AG09309 (cell line): ENCODE measurements around the gene SNX7.
A peak's percentile ranks its signal among the peaks of the same experiment; 100 is the strongest.

Source experiments
- DNase-seq: peaks from one replicate; pipeline ENCODE4 v3.0.0-alpha.2; 2010; ENCODE audit warnings: low read depth
- H3K4me3 ChIP-seq: 2 replicates; pipeline ENCODE4 v1.5.1; 2011; ENCODE audit warnings: mild to moderate bottlenecking, low read depth, low read length, moderate library complexity; ENCODE audit not compliant: control insufficient read depth
- CTCF ChIP-seq: IDR thresholded peaks from 2 replicates; pipeline ENCODE4 v1.5.1; 2011; ENCODE audit warnings: mild to moderate bottlenecking, low read depth, low read length, inconsistent platforms; ENCODE audit not compliant: insufficient read depth, control insufficient read depth; ENCODE audit errors: missing control alignments

Gene SNX7

GRCh38 chr1:98769162-98769561 is 107.6 kb downstream of the SNX7 start:
- no peak for TF ChIP-seq CTCF
- H3K4me3 ChIP-seq, result no peak overlapping the region
- no peak for DNase-seq

GRCh38 chr1:98781906-98782305 is 120.4 kb downstream of the SNX7 start:
- DNase-seq, result no peak
- H3K4me3 ChIP-seq, result no peak overlapping the region
- TF ChIP-seq CTCF, result no peak

- no peak overlapping the region for H3K4me3 ChIP-seq
- TF ChIP-seq CTCF, result no peak
- no peak for DNase-seq
These were observed 122.3 kb downstream of the SNX7 start for GRCh38 chr1:98783821-98784220.

- TF ChIP-seq CTCF, result no peak
- H3K4me3 ChIP-seq, result no peak overlapping the region
- no peak for DNase-seq
These were observed 130.0 kb downstream of the SNX7 start for GRCh38 chr1:98791498-98791897.

- TF ChIP-seq CTCF, result no peak
- DNase-seq, result peak; percentile 48
- no peak overlapping the region for H3K4me3 ChIP-seq
These were observed 130.6 kb downstream of the SNX7 start for GRCh38 chr1:98792123-98792522.

GRCh38 chr1:98793136-98793535 is 131.6 kb downstream of the SNX7 start:
- no peak overlapping the region for H3K4me3 ChIP-seq
- DNase-seq, result no peak
- TF ChIP-seq CTCF, result no peak

GRCh38 chr1:98794196-98794886 is 132.8 kb downstream of the SNX7 start:
- TF ChIP-seq CTCF, result peak; percentile 84
- peak; percentile 54 for DNase-seq

More at GRCh38 chr1:98794196-98794886, 132.8 kb downstream of the SNX7 start:
- no peak overlapping the region for H3K4me3 ChIP-seq
